Stomach smooth muscle (tissue), 2 donors: Measurements from ENCODE around the gene C16orf95.

ENCODE experiments used
- H3K27ac ChIP-seq: one replicate; pipeline ENCODE4 v1.7.0; 2013; ENCODE audit warnings: mild to moderate bottlenecking, low read length, inconsistent platforms
- H3K27me3 ChIP-seq, 2 donors: one replicate each; pipeline ENCODE4 v1.7.0; 2013; ENCODE audit warnings: low read length in 2 of 2; ENCODE audit not compliant: insufficient read depth in 2 of 2, control insufficient read depth in 1 of 2
- H3K36me3 ChIP-seq, 2 donors: one replicate each; pipeline ENCODE4 v1.7.0; 2013; ENCODE audit warnings: low read length in 2 of 2; ENCODE audit not compliant: control insufficient read depth in 2 of 2, insufficient read depth in 2 of 2
- H3K4me1 ChIP-seq: one replicate; pipeline ENCODE4 v1.7.0; 2013; ENCODE audit warnings: low read length; ENCODE audit not compliant: control insufficient read depth, insufficient read depth
- H3K4me3 ChIP-seq, 2 donors: one replicate each; pipeline ENCODE4 v1.7.0; 2013; ENCODE audit warnings: low read length in 2 of 2
- H3K9ac ChIP-seq, 2 donors: one replicate each; pipeline ENCODE4 v1.7.0; 2013; ENCODE audit warnings: low read length in 2 of 2, mild to moderate bottlenecking in 1 of 2
- H3K9me3 ChIP-seq, 2 donors: one replicate each; pipeline ENCODE4 v1.7.0; 2013; ENCODE audit warnings: low read length in 2 of 2; ENCODE audit not compliant: control insufficient read depth in 2 of 2
- donor health status: healthy.
- donor health status: Pancreatic carcinoma.

Gene C16orf95

DNA sequence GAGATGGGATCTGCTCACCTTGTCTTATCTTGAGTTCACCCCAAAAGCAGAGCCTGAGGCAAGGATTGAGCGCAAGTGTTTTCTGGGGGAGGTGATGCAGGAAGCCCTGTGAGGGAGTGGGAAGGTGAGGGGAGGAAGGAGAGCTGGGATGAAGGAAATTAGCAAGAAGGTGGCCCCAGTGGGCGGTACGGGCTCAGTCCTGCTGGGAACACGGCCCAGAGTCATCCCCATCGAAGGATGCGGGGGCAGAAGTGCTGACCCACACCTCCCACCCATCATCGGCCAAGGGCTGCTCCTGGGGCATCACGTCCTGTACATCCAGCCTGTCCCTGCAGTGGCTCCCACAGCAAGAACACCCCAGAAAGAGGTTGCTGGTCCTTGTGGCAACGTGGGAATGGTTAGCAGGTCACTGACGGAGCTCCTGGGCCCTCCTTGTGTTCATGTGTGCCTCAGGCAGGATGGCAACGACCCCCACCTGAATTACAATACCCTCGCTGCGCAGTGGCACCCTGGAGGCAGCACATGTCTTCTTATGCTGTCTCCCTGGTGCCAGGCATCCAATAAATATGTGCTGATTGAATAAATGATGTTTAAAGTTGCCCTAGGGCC, 18.2 kb downstream of the C16orf95 start:
- Histone ChIP-seq H3K27me3 (no peaks in the 10 kb centered on the region), H3K9me3 (no peaks in the 10 kb centered on the region), H3K4me1 (no peaks in the 10 kb centered on the region), H3K4me3 (no peak overlapping the region), H3K36me3 (no peaks in the 10 kb centered on the region), H3K27ac (no peak overlapping the region), H3K9ac (no peak overlapping the region)

DNA sequence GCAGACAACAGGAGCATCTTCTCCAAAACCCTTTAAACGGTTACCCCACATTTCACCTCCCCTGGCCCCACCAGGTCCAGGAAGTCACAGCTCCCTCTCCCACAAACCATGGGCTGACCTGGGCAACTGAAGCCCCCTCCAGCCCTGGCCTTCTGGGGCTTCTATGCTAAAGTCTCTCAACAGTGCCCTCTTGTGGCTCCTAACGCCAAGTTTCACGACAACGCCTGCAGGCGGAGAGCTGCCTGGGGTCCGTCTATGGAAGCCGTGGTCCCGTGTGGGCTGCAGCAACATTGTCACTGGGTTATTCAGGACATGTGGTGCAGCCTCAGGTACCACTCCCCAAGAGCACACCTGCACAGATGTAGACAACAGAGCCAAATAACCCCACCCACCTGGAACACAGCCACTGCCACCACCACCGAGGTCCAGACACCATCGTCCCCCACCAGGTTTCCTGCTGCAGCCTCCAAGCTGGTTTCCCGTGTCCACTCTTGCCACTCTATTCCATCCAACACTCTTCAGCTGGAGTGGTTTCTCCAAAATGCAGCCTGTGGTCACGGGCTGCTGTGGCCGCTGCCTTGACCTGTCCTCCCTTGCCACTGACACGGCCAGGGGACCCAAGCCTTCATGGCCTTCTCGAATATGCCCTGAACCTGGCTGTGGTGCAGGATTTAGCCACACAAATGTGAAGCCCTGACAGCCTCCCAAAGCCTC, 19.1 kb downstream of the C16orf95 start:
- H3K4me1 ChIP-seq, result no peaks in the 10 kb centered on the region
- no peaks in the 10 kb centered on the region for H3K9me3 ChIP-seq
- H3K4me3 ChIP-seq, result no peak overlapping the region
- H3K27me3 ChIP-seq, result no peaks in the 10 kb centered on the region
- no peaks in the 10 kb centered on the region for H3K36me3 ChIP-seq
- H3K9ac ChIP-seq, result no peak overlapping the region
- H3K27ac ChIP-seq, result no peak overlapping the region

DNA sequence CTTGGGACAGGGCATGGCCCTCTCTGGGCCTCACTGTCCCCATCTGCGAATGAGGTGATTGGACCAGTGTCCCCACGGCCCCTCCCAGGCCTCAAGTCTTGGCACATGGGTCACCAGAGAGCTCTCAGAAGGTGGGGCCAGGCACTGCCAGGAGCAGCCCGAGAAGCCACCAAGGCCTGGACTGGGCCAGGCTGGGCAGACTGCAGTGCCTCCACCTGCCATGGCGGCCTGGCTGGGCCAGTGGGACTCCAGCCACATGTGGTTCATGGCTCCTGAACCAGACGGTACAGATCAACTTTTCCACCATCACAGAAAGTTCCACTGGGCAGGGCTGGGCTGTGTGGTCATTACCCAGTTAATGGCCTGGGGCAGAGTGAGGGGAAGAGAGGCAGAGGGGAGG, 19.8 kb downstream of the C16orf95 start:
- no peaks in the 10 kb centered on the region for H3K9me3 ChIP-seq
- H3K27me3 ChIP-seq, result no peaks in the 10 kb centered on the region
- no peak overlapping the region for H3K27ac ChIP-seq
- no peaks in the 10 kb centered on the region for H3K36me3 ChIP-seq
- no peak overlapping the region for H3K4me3 ChIP-seq
- H3K9ac ChIP-seq, result no peak overlapping the region
- H3K4me1 ChIP-seq, result no peaks in the 10 kb centered on the region

DNA sequence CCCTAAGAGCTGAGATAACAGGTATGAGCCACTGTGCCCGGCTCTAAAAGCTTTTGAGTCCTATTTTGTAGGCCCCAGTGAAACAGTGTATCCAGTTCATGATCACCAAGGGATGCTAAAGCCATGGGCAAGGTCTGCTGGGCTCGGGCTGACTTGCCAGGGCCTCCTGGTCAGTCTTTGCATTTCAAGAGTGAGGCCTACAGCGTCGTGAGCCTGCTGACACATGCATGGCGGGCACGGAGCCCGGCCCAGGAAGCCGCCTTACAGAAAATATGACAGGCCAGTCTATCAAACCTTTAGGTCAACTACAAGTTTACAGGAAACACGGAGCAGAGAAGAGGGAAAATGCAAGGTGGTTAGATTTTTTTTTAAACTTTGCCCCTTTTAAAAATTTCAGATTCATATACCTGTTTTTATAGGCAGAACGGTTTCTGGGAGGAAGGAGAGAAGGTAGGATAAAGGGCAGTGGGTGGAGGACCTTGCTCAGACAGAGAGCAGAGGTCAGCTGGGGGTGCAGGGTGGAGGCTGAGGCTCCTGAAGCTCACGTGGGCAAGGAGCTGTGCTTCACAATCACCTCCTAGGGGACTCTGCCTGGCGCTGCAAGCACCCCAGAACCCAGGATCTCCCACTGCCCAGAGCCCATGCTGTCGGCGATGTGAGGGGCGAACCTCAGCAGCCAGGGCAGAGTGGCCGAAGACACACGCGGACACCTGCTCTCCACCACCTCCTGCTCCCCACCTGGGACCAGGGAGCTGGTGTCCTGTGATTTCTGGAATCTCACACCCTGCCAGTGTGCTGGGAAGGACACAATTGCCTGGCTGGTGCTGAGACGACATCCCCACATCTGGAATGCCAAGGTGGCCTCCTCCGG, 21.3 kb downstream of the C16orf95 start:
- Histone ChIP-seq H3K27me3 (no peaks in the 10 kb centered on the region), H3K4me3 (no peak overlapping the region), H3K36me3 (no peaks in the 10 kb centered on the region), H3K9ac (no peak overlapping the region), H3K9me3 (peaks cover 0 to 4% of the 10 kb centered on the region in 2 donors), H3K27ac (no peak overlapping the region), H3K4me1 (no peaks in the 10 kb centered on the region)

DNA sequence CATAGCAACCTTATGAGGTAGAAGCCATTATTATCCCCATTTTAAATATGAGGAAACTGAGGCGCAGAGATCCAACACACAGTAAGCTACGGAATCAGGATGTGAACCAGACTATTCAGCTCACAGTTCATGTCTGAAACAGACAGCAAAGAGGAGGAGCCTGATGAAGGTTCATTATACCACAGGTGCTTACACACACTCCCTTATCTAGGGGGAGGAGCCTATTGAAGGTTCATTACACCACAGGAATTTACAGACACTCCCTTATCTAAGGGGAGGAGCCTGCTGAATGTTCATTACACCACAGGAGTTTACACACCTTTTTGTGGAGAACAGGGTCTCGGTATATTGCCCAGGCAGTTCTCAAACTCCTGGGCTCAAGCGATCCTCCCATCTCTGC, 21.9 kb downstream of the C16orf95 start:
- no peak overlapping the region for H3K4me3 ChIP-seq
- H3K9me3 ChIP-seq, result peaks cover 0 to 4% of the 10 kb centered on the region in 2 donors
- H3K36me3 ChIP-seq, result no peaks in the 10 kb centered on the region
- no peaks in the 10 kb centered on the region for H3K4me1 ChIP-seq
- no peaks in the 10 kb centered on the region for H3K27me3 ChIP-seq
- H3K9ac ChIP-seq, result no peak overlapping the region
- no peak overlapping the region for H3K27ac ChIP-seq

DNA sequence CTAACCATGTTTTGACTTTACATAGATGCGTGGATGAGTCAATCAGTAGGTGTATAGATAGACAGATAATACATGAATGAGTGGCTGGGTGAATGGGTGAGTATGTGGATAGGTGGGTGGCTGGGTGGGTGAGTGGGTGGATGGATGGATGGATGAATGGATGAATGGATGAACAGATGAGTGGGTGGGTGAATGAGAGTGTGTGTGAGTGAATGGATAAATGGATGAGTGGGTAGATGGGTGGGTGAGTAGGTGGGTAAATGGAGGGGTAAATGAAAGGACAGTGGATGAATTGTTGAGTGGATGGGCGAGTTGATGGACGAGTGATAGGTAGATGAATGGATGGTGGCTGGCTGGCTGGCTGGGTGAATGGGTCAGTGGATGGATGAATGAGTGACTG, 23.2 kb downstream of the C16orf95 start:
- no peak overlapping the region for H3K9ac ChIP-seq
- H3K4me3 ChIP-seq, result no peak overlapping the region
- no peaks in the 10 kb centered on the region for H3K36me3 ChIP-seq
- peaks cover 0 to 4% of the 10 kb centered on the region in 2 donors for H3K9me3 ChIP-seq
- H3K27ac ChIP-seq, result no peak overlapping the region
- no peaks in the 10 kb centered on the region for H3K27me3 ChIP-seq
- H3K4me1 ChIP-seq, result no peaks in the 10 kb centered on the region

DNA sequence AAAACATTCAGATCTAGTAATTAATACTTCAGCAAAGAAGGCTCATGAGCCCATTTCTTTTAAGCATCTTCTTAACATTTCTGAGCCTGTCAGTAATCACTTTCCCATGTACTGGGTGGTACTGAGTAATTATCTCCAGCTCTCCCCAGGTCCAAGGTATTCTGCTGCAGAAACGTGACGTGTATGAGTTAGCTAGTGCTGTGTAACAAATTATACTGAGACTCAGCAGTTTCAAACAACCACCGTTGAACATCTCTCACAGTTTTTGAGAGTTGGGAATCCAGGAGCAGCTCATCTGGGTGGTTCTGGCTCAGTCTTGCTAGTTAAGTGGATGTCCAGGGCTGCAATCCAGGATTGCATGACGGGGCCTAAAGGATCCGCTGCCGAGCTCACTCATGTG, 25.2 kb downstream of the C16orf95 start:
- H3K4me3 ChIP-seq, result no peak overlapping the region
- H3K27me3 ChIP-seq, result no peaks in the 10 kb centered on the region
- no peaks in the 10 kb centered on the region for H3K36me3 ChIP-seq
- no peaks in the 10 kb centered on the region for H3K4me1 ChIP-seq
- H3K9ac ChIP-seq, result no peak overlapping the region
- H3K27ac ChIP-seq, result no peak overlapping the region
- peaks cover under 1 to 4% of the 10 kb centered on the region in 2 donors for H3K9me3 ChIP-seq

DNA sequence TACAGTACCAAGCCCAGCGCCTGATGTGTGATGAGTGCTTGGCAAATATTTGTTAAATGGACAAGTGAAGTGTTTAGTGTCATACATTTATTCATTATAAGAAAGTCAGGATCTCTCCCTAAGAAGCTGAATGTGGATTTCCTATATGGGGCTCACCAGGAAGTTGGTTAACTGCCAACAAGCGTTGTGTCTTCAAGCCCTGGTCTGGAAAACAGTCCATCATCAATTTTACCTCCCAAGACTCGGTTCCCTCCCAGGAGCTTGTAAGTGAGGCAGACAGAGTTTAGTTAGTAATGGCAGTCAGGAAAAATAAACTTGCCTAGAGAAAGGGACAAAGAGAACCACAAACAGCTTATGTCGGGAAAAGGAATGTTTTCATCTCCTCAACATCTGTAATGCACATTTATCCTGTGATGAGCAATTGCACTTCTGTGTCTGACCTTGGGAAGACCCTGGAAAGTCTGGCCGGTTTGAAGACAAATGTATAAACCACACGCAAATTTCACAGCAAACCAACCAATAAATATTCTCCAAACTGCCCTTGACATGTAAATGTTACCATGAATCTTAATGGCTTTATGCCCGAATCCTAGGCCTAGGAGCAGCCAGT, 28.3 kb downstream of the C16orf95 start:
- Histone ChIP-seq H3K27ac (no peak overlapping the region), H3K27me3 (no peaks in the 10 kb centered on the region), H3K9me3 (peaks cover 4% of the 10 kb centered on the region in 2 donors), H3K4me3 (no peak overlapping the region), H3K9ac (no peak overlapping the region), H3K36me3 (no peaks in the 10 kb centered on the region), H3K4me1 (no peaks in the 10 kb centered on the region)

DNA sequence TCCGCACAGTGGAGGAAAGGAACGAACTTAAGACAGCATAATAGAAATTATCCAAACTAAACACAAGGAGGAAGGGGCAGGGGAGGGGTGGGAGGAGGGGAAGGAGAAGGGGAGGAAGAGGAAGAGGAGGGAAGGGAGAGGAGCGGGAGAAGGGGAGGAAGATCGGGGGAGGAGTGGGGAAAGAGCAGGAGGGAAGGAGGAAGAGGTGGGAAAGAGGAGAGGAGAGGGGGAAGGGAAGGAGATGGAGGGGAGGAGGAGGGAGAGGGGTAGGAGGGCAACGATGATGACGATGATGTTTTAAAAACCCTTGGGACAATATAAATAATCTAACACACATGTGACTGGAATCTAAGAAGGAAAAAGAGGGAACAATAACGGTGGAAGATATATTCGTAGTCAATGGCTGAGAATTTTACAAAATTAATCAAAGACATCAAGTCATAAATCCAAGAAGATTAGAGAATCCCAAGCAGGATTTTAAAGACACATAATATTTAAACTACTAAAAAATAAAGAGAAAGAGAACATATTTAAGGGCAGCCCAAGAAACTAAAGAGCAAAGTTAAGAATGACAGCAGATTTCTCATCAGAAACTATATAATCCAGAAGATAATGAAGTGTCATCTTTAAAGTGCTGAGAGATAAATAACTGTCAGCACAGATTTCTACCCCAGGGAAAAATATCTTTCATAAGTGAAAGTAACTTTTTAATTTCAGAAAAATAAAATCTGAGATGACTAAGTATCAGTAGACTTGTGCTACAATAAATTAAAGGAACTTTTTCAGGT, 30.2 kb downstream of the C16orf95 start:
- H3K27ac ChIP-seq, result no peak overlapping the region
- H3K4me1 ChIP-seq, result no peaks in the 10 kb centered on the region
- no peak overlapping the region for H3K9ac ChIP-seq
- H3K36me3 ChIP-seq, result no peaks in the 10 kb centered on the region
- peaks cover 4% of the 10 kb centered on the region in 2 donors for H3K9me3 ChIP-seq
- no peak overlapping the region for H3K4me3 ChIP-seq
- no peaks in the 10 kb centered on the region for H3K27me3 ChIP-seq

DNA sequence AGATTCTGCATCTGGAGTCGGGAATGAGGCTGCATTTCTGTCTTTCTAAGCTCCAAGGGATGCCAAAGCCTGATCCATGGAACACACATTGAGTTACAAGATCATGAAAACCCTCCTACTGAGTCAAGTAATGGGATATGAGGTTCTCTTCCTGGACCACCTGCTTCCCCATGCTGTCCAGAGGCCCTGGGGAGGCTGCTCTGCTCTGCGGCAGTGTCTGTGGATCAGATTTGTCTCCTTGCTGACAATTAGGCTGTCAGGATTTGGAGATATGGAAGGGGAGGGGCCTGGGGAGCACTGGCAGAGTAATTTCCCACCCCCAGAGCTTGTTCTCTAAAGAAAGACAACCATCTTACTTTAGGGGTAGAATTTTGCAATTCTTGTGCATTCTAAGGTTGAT, 33.0 kb downstream of the C16orf95 start:
- H3K4me1 ChIP-seq, result no peaks in the 10 kb centered on the region
- peaks cover 0 to under 1% of the 10 kb centered on the region in 2 donors for H3K27me3 ChIP-seq
- no peak overlapping the region for H3K4me3 ChIP-seq
- no peak overlapping the region for H3K9ac ChIP-seq
- H3K36me3 ChIP-seq, result no peaks in the 10 kb centered on the region
- H3K9me3 ChIP-seq, result peaks cover 0 to 4% of the 10 kb centered on the region in 2 donors
- no peak overlapping the region for H3K27ac ChIP-seq
